SK-N-MC (cell line): ENCODE measurements around the gene NAT9.

Experiments
- DNase-seq: peaks from one replicate; pipeline ENCODE4 v3.0.0-alpha.2; 2011; ENCODE audit warnings: low read depth, low spot score
- H3K27ac ChIP-seq: fragments of 200-600 bp; sonication (generic); 2 replicates; pipeline ENCODE4 v1.5.1; 2016; ENCODE audit warnings: mixed run types
- H3K36me3 ChIP-seq: fragments of 200-600 bp; sonication (generic); 2 replicates; pipeline ENCODE4 v1.6.1; 2017; ENCODE audit warnings: antibody characterized with exemption, low read length, mixed read lengths; ENCODE audit not compliant: insufficient read depth
- H3K4me3 ChIP-seq: fragments of 200-600 bp; sonication (generic); 2 replicates; pipeline ENCODE4 v1.5.1; 2016
- H3K9ac ChIP-seq: fragments of 200-600 bp; sonication (generic); 2 replicates; pipeline ENCODE4 v1.8.0; 2017; ENCODE audit warnings: mixed run types, mixed read lengths; ENCODE audit not compliant: insufficient read length
- H3K9me3 ChIP-seq: fragments of 200-600 bp; sonication (generic); 2 replicates; pipeline ENCODE4 v1.6.1; 2017; ENCODE audit warnings: low read depth, mild to moderate bottlenecking, antibody characterized with exemption, low read length, moderate library complexity, mixed read lengths
- EZH2 ChIP-seq: fragments of 200-600 bp; sonication (generic); IDR thresholded peaks from one replicate; pipeline ENCODE4 v1.6.1; 2017; ENCODE audit warnings: antibody characterized with exemption
- FOXP2 ChIP-seq: optimal IDR thresholded peaks from 2 replicates; pipeline ENCODE3; 2011; ENCODE audit warnings: mild to moderate bottlenecking, moderate library complexity; ENCODE audit not compliant: insufficient read depth; ENCODE audit errors: extremely low read length, control extremely low read depth
- POLR2AphosphoS5 ChIP-seq: IDR thresholded peaks from 2 replicates; pipeline ENCODE4 v1.6.1; 2012; ENCODE audit warnings: mild to moderate bottlenecking, low read depth, low read length, borderline replicate concordance

NAT9 gene

GRCh38 chr17:74799097-74799496 lies 23.0 kb upstream of the NAT9 start:
- Histone ChIP-seq H3K9me3 (no peaks in the 10 kb centered on the region), H3K36me3 (no peaks in the 10 kb centered on the region; the same call in 1 of the 2 replicates), H3K9ac (no peak overlapping the region), H3K27ac (no peak overlapping the region), H3K4me3 (no peak overlapping the region)
- no peak for DNase-seq
- no peak for TF ChIP-seq POLR2AphosphoS5
- TF ChIP-seq EZH2: no peak
- no peak for TF ChIP-seq FOXP2

- no peak for DNase-seq
- TF ChIP-seq FOXP2 (no peak), EZH2 (no peak), POLR2AphosphoS5 (no peak)
- no peaks in the 10 kb centered on the region for H3K9me3 ChIP-seq
- H3K9ac ChIP-seq: no peak overlapping the region
- no peak overlapping the region for H3K27ac ChIP-seq
- H3K36me3 ChIP-seq: no peaks in the 10 kb centered on the region; the same call in 1 of the 2 replicates
- no peak overlapping the region for H3K4me3 ChIP-seq
Observed at GRCh38 chr17:74798239-74798707, 22.1 kb upstream of the NAT9 start.

DNA sequence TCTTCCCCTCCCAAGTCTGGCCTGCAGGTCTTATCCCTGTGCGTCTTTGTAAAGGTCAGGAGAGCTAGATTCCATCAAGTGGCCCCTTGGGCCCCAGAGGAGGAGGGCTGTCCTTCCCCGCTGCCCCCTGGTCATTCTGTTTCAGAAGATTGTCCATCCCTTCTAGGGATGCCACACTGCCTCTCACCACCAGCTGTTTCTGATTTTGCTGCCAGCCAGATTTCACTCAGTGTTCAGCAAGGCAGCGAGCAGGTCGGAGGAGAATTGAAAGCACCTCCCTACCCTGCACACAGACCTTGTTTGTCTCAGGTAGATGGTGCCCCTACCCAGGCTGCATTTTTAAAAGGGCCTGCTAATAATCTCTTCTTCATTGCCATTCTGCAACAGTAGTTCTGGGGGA lies 21.7 kb upstream of the NAT9 start:
- H3K27ac ChIP-seq: no peak overlapping the region
- no peak for TF ChIP-seq POLR2AphosphoS5
- no peak for TF ChIP-seq FOXP2
- TF ChIP-seq EZH2: no peak
- DNase-seq: no peak
- H3K4me3 ChIP-seq: no peak overlapping the region
- no peaks in the 10 kb centered on the region; the same call in 1 of the 2 replicates for H3K36me3 ChIP-seq
- H3K9ac ChIP-seq: no peak overlapping the region
- H3K9me3 ChIP-seq: no peaks in the 10 kb centered on the region

DNA sequence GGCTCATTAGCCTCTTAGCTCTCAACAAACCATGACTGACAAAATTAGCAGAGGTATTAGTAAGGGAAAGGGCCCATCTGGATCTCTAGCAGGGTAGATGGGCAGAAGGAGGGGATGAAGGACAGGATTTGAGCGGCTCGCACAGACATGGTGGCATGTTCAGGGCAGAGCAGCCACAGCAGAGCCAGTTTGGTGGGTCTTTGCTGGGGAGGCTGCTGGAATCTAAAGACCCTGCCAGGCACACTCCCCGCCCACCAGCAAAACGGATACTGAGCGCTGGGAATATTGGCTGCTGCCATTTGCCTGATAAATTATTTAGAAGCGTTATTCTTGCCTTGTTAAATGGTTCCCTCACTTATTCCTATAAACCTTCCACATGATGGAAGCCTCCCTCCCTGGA lies 20.7 kb upstream of the NAT9 start:
- Histone ChIP-seq H3K9me3 (no peaks in the 10 kb centered on the region), H3K36me3 (no peaks in the 10 kb centered on the region; the same call in 1 of the 2 replicates), H3K27ac (no peak overlapping the region), H3K4me3 (no peak overlapping the region), H3K9ac (no peak overlapping the region)
- no peak for TF ChIP-seq FOXP2
- no peak for TF ChIP-seq POLR2AphosphoS5
- TF ChIP-seq EZH2: no peak
- no peak for DNase-seq

- Histone ChIP-seq H3K9me3 (no peaks in the 10 kb centered on the region), H3K9ac (no peak overlapping the region), H3K36me3 (no peaks in the 10 kb centered on the region; the same call in 1 of the 2 replicates), H3K27ac (no peak overlapping the region), H3K4me3 (no peak overlapping the region)
- no peak for DNase-seq
- TF ChIP-seq POLR2AphosphoS5 (no peak), FOXP2 (no peak), EZH2 (no peak)
Observed at GRCh38 chr17:74796211-74796610, 20.1 kb upstream of the NAT9 start.

DNA sequence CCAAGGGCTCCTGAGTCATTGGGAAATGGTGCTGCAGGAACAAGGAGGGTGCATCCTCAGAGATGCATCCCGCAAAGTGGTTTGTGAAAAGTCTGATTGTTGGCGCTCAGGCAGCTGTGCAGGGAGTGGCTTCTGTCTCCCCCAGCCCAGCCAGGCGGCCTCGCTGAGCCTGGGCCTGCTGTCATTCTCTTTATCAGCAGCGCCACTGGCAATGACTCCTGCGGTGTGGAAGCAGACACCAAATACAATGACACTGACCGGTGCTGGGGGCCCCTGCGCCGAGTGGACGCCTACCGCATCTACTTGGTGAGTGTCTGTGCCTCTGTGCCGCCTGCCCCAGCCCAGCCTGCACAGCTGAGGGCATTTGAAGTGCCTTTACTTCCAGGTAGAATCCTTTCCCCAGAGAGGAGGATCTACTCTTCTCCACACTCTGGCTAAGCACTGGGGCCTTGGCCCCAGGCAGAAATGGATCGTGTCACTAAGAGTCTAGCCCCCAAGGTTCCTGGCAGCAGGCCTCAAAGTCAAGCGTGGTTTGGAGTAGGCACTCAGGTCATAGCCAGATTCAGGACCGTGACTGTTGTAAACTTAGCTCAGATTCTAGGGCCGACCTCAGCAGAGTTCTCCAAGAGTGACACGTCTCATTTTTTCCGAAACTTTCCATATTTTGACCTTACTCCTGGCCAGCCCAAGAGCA lies 19.3 kb upstream of the NAT9 start:
- no peak overlapping the region for H3K9ac ChIP-seq
- H3K36me3 ChIP-seq: no peaks in the 10 kb centered on the region; the same call in 1 of the 2 replicates
- H3K9me3 ChIP-seq: no peaks in the 10 kb centered on the region
- no peak for TF ChIP-seq FOXP2
- TF ChIP-seq EZH2: no peak
- TF ChIP-seq POLR2AphosphoS5: no peak
- no peak for DNase-seq
- no peak overlapping the region for H3K27ac ChIP-seq
- H3K4me3 ChIP-seq: no peak overlapping the region

- no peaks in the 10 kb centered on the region; the same call in 1 of the 2 replicates for H3K36me3 ChIP-seq
- no peak overlapping the region for H3K4me3 ChIP-seq
- TF ChIP-seq FOXP2 (no peak), EZH2 (no peak), POLR2AphosphoS5 (no peak)
- no peak overlapping the region for H3K27ac ChIP-seq
- no peak for DNase-seq
- no peaks in the 10 kb centered on the region for H3K9me3 ChIP-seq
- no peak overlapping the region for H3K9ac ChIP-seq
Observed at GRCh38 chr17:74792586-74793105, 16.5 kb upstream of the NAT9 start.

DNA sequence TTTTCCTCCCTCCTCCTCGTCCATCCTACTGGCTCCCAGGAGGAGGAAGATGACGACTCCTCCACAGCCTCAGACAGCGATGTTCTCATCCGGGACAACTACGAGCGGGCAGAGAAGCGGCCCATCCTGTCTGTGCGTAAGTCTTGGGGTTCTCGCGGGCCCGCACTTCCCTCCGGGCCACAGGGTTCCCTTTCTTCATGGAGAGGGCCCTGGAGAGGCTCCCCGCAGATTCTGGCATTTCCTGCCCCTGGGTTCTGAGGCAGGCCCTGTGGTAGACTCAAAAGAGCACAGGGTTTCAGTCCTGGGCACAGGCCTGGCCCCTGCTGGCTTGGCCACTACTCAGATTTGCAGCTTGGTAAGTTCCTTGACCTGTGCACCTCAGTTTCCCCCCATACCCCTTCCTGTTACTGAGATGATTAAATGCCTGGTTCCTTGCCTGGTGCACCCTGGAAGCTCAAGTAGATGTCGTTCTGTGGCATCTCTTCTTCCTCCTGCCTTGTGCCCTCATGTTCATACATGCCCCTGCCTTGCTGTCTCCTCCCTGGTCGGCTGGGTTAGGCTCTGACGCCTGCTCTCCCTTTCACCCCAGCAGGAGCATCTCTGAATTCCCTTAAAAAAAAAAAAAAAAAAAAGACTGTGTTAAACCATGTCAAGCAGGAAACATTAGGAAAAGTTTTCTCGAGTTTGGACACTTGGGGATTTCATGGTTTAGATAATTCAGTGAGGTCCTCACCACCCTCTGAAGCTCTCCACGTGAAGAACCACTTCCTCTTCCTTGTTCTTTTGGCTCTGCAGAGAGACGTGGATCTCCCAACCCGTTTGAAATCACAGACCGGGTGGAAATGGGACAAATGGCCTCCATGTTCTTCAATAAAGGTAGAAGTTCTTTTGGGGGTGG lies 14.3 kb upstream of the NAT9 start:
- H3K36me3 ChIP-seq: no peaks in the 10 kb centered on the region; the same call in 1 of the 2 replicates
- no peak overlapping the region for H3K9ac ChIP-seq
- TF ChIP-seq FOXP2 (no peak), POLR2AphosphoS5 (no peak), EZH2 (no peak)
- no peak for DNase-seq
- no peak overlapping the region for H3K4me3 ChIP-seq
- H3K27ac ChIP-seq: no peak overlapping the region
- H3K9me3 ChIP-seq: no peaks in the 10 kb centered on the region
